ENCODE results near the gene VSTM2B.
"Not testable (repeated sequence)": the region's sequence is repeated elsewhere in the genome, so short reads cannot be mapped to it uniquely, and the experiment has no call there.

GRCh38 chr19:29559110-29559509 lies 33.3 kb downstream of the VSTM2B start:
- TF ChIP-seq OSR1 (CRISPR knock-in tag; IDR thresholded peaks at IDR 0.05); RARB (CRISPR knock-in tag; IDR thresholded peaks at IDR 0.05); ISL1 (CRISPR knock-in tag; IDR thresholded peaks at IDR 0.05); TOX (CRISPR knock-in tag; IDR thresholded peaks at IDR 0.05; ENCODE audit: borderline replicate concordance); POU6F1 (CRISPR knock-in tag; IDR thresholded peaks at IDR 0.05; ENCODE audit: borderline replicate concordance, low read depth); TCF4 (CRISPR knock-in tag; IDR thresholded peaks at IDR 0.05; ENCODE audit: borderline replicate concordance); CSDC2 (CRISPR knock-in tag; IDR thresholded peaks at IDR 0.05); ZFP3 (CRISPR knock-in tag; IDR thresholded peaks at IDR 0.05); TSHZ2 (CRISPR knock-in tag; IDR thresholded peaks at IDR 0.05); SNAI2 (CRISPR knock-in tag; IDR thresholded peaks at IDR 0.05): not testable (repeated sequence)
- TF ChIP-seq, protein P1, sequence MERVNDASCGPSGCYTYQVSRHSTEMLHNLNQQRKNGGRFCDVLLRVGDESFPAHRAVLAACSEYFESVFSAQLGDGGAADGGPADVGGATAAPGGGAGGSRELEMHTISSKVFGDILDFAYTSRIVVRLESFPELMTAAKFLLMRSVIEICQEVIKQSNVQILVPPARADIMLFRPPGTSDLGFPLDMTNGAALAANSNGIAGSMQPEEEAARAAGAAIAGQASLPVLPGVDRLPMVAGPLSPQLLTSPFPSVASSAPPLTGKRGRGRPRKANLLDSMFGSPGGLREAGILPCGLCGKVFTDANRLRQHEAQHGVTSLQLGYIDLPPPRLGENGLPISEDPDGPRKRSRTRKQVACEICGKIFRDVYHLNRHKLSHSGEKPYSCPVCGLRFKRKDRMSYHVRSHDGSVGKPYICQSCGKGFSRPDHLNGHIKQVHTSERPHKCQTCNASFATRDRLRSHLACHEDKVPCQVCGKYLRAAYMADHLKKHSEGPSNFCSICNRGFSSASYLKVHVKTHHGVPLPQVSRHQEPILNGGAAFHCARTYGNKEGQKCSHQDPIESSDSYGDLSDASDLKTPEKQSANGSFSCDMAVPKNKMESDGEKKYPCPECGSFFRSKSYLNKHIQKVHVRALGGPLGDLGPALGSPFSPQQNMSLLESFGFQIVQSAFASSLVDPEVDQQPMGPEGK (CRISPR knock-in tag; IDR thresholded peaks at IDR 0.05; ENCODE audit: borderline replicate concordance) = not testable (repeated sequence)

Data from SK-N-SH treated with all-trans-retinoic acid at 6 μM for 48 hours (cell line).